IMR-90 (cell line): ENCODE measurements around the gene DYNC2H1. TPM values are rescaled to one million over a fixed set of nuclear protein-coding genes. Genes with fewer than 3 reads are reported as not detected.

Source experiments
- ATAC-seq: fragments of 200-7000 bp; cut with Tn5 transposase; 2 replicates; pipeline ENCODE4 v1.9.1; 2020; ENCODE audit warnings: low read depth, mild to moderate bottlenecking, moderate library complexity
- BruUV-seq: library from RNA; stranded (reverse); fragments of 400-500 nt; replicated peaks from 2 replicates; lab custom pipeline; 2021; lab: Mats Ljungman, UMichigan
- CTCF ChIA-PET: fragments of 300-600 bp; formaldehyde crosslinking; extraction: SDS; loops from one replicate; lab custom pipeline; 2021; ENCODE audit warnings: antibody characterized with exemption; lab: Yijun Ruan, JAX
- POLR2A ChIA-PET: fragments of 300-600 bp; sonication (Branson Sonifier 250); formaldehyde crosslinking; loops from one replicate; lab custom pipeline; 2022; ENCODE audit warnings: antibody characterized with exemption; ENCODE audit not compliant: unreplicated experiment; lab: Charles Lee
- DNase-seq: peaks from one replicate; pipeline ENCODE4 v3.0.0; 2013
- H2AFZ ChIP-seq: replicated peaks from 2 replicates; pipeline ENCODE3; 2013; ENCODE audit warnings: low read length, mild to moderate bottlenecking; ENCODE audit not compliant: poor library complexity
- H2AK5ac ChIP-seq: 2 replicates; pipeline ENCODE4 v1.6.1; 2013; ENCODE audit warnings: low read depth, low read length, inconsistent platforms
- H2AK9ac ChIP-seq: replicated peaks from 2 replicates; pipeline ENCODE3; 2013; ENCODE audit warnings: mild to moderate bottlenecking, low read depth, low read length, moderate library complexity; ENCODE audit not compliant: poor library complexity
- H2BK120ac ChIP-seq: 2 replicates; pipeline ENCODE4 v1.6.1; 2013; ENCODE audit warnings: low read depth, low read length, inconsistent platforms
- H2BK15ac ChIP-seq: 3 replicates; pipeline ENCODE4 v1.6.1; 2013; ENCODE audit warnings: low read depth, low read length, inconsistent platforms
- H2BK20ac ChIP-seq: 2 replicates; pipeline ENCODE4 v1.6.1; 2013; ENCODE audit warnings: low read depth, mild to moderate bottlenecking, inconsistent platforms, low read length, moderate library complexity
- H2BK5ac ChIP-seq: 2 replicates; pipeline ENCODE4 v1.6.1; 2013; ENCODE audit warnings: mild to moderate bottlenecking, low read depth, low read length, inconsistent platforms; ENCODE audit not compliant: poor library complexity, severe bottlenecking
- H3K14ac ChIP-seq: replicated peaks from 2 replicates; pipeline ENCODE4 v1.6.1; 2013; ENCODE audit warnings: low read depth, low read length, inconsistent platforms
- H3K18ac ChIP-seq: 2 replicates; pipeline ENCODE4 v1.6.1; 2013; ENCODE audit warnings: low read depth, low read length, control low read depth
- H3K23ac ChIP-seq: 2 replicates; pipeline ENCODE4 v1.6.1; 2013; ENCODE audit warnings: low read depth, low read length, inconsistent platforms
- H3K27ac ChIP-seq: 2 replicates; pipeline ENCODE4 v1.5.1; 2013; ENCODE audit warnings: mild to moderate bottlenecking, control low read depth, low read length; ENCODE audit not compliant: insufficient read depth
- H3K27me3 ChIP-seq: 2 replicates; pipeline ENCODE4 v1.6.1; 2013; ENCODE audit warnings: low read length; ENCODE audit not compliant: control insufficient read depth, insufficient read depth
- H3K36me3 ChIP-seq: 2 replicates; pipeline ENCODE4 v1.6.1; 2013; ENCODE audit warnings: low read length, mixed read lengths; ENCODE audit not compliant: control insufficient read depth, insufficient read depth
- H3K4ac ChIP-seq: 2 replicates; pipeline ENCODE4 v1.6.1; 2013; ENCODE audit warnings: low read depth, low read length, inconsistent platforms
- H3K4me1 ChIP-seq: 2 replicates; pipeline ENCODE4 v1.6.1; 2013; ENCODE audit warnings: low read length, mixed read lengths; ENCODE audit not compliant: control insufficient read depth, insufficient read depth
- H3K4me2 ChIP-seq: 2 replicates; pipeline ENCODE4 v1.6.1; 2013; ENCODE audit warnings: low read depth, mild to moderate bottlenecking, control low read depth, low read length, moderate library complexity
- H3K4me3 ChIP-seq: 2 replicates; pipeline ENCODE4 v1.5.1; 2013; ENCODE audit warnings: low read depth, mild to moderate bottlenecking, control low read depth, low read length, moderate library complexity; ENCODE audit not compliant: insufficient read depth
- H3K56ac ChIP-seq: 2 replicates; pipeline ENCODE4 v1.6.1; 2013; ENCODE audit warnings: low read length, inconsistent platforms; ENCODE audit not compliant: insufficient read depth; ENCODE audit errors: extremely low read depth
- H3K79me1 ChIP-seq, 2 experiments: 2 replicates each; pipeline ENCODE4 v1.6.1; 2013; ENCODE audit warnings: low read length in 2 of 2, inconsistent platforms in 1 of 2, low read depth in 1 of 2
- H3K9ac ChIP-seq: 2 replicates; pipeline ENCODE4 v1.6.1; 2013; ENCODE audit warnings: low read depth, low read length, control low read depth
- H3K9me1 ChIP-seq: 2 replicates; pipeline ENCODE4 v1.6.1; 2013; ENCODE audit warnings: low read length, inconsistent platforms; ENCODE audit not compliant: insufficient read depth
- H3K9me3 ChIP-seq: 2 replicates; pipeline ENCODE4 v1.6.1; 2013; ENCODE audit warnings: low read length; ENCODE audit not compliant: control insufficient read depth, insufficient read depth
- H4K20me1 ChIP-seq: 2 replicates; pipeline ENCODE4 v1.6.1; 2013; ENCODE audit warnings: low read length, inconsistent platforms; ENCODE audit not compliant: insufficient read depth
- H4K5ac ChIP-seq: 2 replicates; pipeline ENCODE4 v1.6.1; 2013; ENCODE audit warnings: mild to moderate bottlenecking, low read depth, low read length, control low read depth
- H4K8ac ChIP-seq, 2 experiments: 2 replicates each; pipeline ENCODE4 v1.6.1; 2013; ENCODE audit warnings: low read depth in 2 of 2, low read length in 2 of 2, control low read depth in 1 of 2, inconsistent platforms in 1 of 2
- H4K91ac ChIP-seq: 2 replicates; pipeline ENCODE4 v1.6.1; 2013; ENCODE audit warnings: low read depth, low read length, inconsistent platforms; ENCODE audit not compliant: insufficient read depth
- FOS ChIP-seq: fragments of 150-350 bp; IDR thresholded peaks from 2 replicates; pipeline ENCODE4 v1.6.1; 2016; ENCODE audit warnings: low read depth, low read length
- RAD21 ChIP-seq: IDR thresholded peaks from 2 replicates; pipeline ENCODE4 v1.6.1; 2012; ENCODE audit warnings: low read length, improper control_type of control experiment
- RFX5 ChIP-seq: IDR thresholded peaks from 2 replicates; pipeline ENCODE4 v1.8.0; 2012; ENCODE audit warnings: low read depth, mild to moderate bottlenecking, low read length, moderate library complexity
- SMC3 ChIP-seq: fragments of 150-350 bp; IDR thresholded peaks from 2 replicates; pipeline ENCODE4 v1.6.1; 2016; ENCODE audit warnings: low read depth, mild to moderate bottlenecking, antibody characterized with exemption, low read length, moderate library complexity
- dilution Hi-C: fragments of 300-500 bp; cut with HindIII; formaldehyde crosslinking; loops from one replicate; pipeline ENCODE4 v1.14.3; 2018; ENCODE audit warnings: low sequenced_read_pairs; ENCODE audit not compliant: unreplicated experiment
- in situ Hi-C: fragments of 300-500 bp; cut with MboI; formaldehyde crosslinking; loops from 3 replicates; pipeline ENCODE4 v1.14.3; 2019; ENCODE audit warnings: low sequenced_read_pairs, inconsistent platforms, mixed read lengths
- intact Hi-C: fragments of 100-400 bp; cut with micrococcal nuclease; formaldehyde crosslinking; loops from 2 replicates; pipeline ENCODE4 v1.10.0; 2022
- polyA plus RNA-seq, 3 experiments: library from polyadenylated mRNA; depleted of rRNA; stranded (reverse); fragments of >200 nt; gene quantifications; 2 replicates each; pipeline ENCODE4 v1.2.3, GENCODE V29; 2012; ENCODE audit warnings: low replicate concordance in 1 of 3
- total RNA-seq: library from RNA; depleted of rRNA; stranded (reverse); fragments of >200 nt; gene quantifications from 2 replicates; pipeline ENCODE4 v1.2.3, GENCODE V29; 2012
- TF ChIP-seq, protein P1 (sequence below): fragments of 150-350 bp; IDR thresholded peaks from 2 replicates; pipeline ENCODE4 v1.6.1; 2016; ENCODE audit warnings: low read depth, mild to moderate bottlenecking, low read length, moderate library complexity, borderline replicate concordance

The DYNC2H1 gene
- total and polyA plus RNA-seq, 2 of the 4 experiments (the other 2 are of a cell fraction) = 5.7 to 21.0 TPM

DNA sequence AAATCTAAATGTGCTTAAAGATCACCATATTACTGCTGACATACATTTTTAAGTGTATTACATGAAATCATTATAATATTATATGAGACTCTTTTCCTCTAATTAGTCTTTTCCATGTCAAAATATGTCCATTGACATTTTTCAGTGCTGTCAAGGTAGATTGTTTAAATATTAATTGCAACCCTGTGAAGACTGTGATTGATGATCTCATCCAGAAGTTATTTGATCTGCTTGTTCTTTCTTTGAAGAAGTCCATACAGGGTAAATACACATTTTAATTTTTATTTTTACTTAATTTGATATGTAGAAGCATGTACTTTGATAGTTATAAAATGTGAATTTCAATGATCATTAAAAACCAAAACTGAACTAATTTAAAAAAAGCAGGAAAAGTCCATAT, 38.4 kb downstream of the DYNC2H1 start:
- ChIA-PET POLR2A (no interaction called here), CTCF (interaction anchor here (1.2 kb wide), 1 partner anchor 15 kb away, joined by 3 read pairs; no protein-coding TSS in a partner anchor)
- no peak overlapping the region for H4K91ac ChIP-seq
- no peak overlapping the region for H2BK5ac ChIP-seq
- no peak overlapping the region for H2AK9ac ChIP-seq
- no peak overlapping the region for H2BK15ac ChIP-seq
- H3K56ac ChIP-seq = no peak overlapping the region
- H3K79me1 ChIP-seq = no peaks in the 10 kb centered on the region
- no peak overlapping the region for H3K4me3 ChIP-seq
- DNase-seq = no peak
- no peak overlapping the region for H3K9ac ChIP-seq
- H4K8ac ChIP-seq = no peak overlapping the region
- no peak for ATAC-seq
- no peaks in the 10 kb centered on the region for H3K9me1 ChIP-seq
- H3K23ac ChIP-seq = no peak overlapping the region
- no peak overlapping the region for H2AFZ ChIP-seq
- H2BK120ac ChIP-seq = no peak overlapping the region
- in situ Hi-C loops = no loop called here
- no peak overlapping the region for H2BK20ac ChIP-seq
- no peak overlapping the region for H3K18ac ChIP-seq
- dilution Hi-C loops = no loop called here
- H4K5ac ChIP-seq = no peak overlapping the region
- no peak for TF ChIP-seq RFX5
- TF ChIP-seq, protein P1, sequence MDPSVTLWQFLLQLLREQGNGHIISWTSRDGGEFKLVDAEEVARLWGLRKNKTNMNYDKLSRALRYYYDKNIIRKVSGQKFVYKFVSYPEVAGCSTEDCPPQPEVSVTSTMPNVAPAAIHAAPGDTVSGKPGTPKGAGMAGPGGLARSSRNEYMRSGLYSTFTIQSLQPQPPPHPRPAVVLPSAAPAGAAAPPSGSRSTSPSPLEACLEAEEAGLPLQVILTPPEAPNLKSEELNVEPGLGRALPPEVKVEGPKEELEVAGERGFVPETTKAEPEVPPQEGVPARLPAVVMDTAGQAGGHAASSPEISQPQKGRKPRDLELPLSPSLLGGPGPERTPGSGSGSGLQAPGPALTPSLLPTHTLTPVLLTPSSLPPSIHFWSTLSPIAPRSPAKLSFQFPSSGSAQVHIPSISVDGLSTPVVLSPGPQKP = no peak
- TF ChIP-seq SMC3 = no peak
- no peak for TF ChIP-seq FOS
- TF ChIP-seq RAD21 = no peak
- H3K4me2 ChIP-seq = no peak overlapping the region
- intact Hi-C loops = no loop called here
- no peaks in the 10 kb centered on the region for H3K4me1 ChIP-seq
- no TSS peak for BruUV-seq
- H3K36me3 ChIP-seq = 0 out of 2 replicates have a peak, but pooled peaks cover 2% of the 10 kb centered on the region
- no peaks in the 10 kb centered on the region for H3K9me3 ChIP-seq
- no peak overlapping the region for H3K14ac ChIP-seq
- no peaks in the 10 kb centered on the region for H4K20me1 ChIP-seq
- no peak overlapping the region for H2AK5ac ChIP-seq
- no peaks in the 10 kb centered on the region for H3K27me3 ChIP-seq
- no peak overlapping the region for H3K27ac ChIP-seq
- H3K4ac ChIP-seq = no peak overlapping the region
